GM18502 (cell line): Measurements from ENCODE around the gene RNF214.
A peak's percentile ranks its signal among the peaks of the same experiment; 100 is the strongest.
"Not testable (repeated sequence)": the region's sequence is repeated elsewhere in the genome, so short reads cannot be mapped to it uniquely, and the experiment has no call there.

Experiments used
- ATAC-seq: cut with Tn5 transposase; IDR thresholded peaks from one replicate; pipeline ENCODE4 v1.9.1; 2021; ENCODE audit warnings: mild to moderate bottlenecking; ENCODE audit not compliant: unreplicated experiment, poor library complexity

The RNF214 gene

DNA sequence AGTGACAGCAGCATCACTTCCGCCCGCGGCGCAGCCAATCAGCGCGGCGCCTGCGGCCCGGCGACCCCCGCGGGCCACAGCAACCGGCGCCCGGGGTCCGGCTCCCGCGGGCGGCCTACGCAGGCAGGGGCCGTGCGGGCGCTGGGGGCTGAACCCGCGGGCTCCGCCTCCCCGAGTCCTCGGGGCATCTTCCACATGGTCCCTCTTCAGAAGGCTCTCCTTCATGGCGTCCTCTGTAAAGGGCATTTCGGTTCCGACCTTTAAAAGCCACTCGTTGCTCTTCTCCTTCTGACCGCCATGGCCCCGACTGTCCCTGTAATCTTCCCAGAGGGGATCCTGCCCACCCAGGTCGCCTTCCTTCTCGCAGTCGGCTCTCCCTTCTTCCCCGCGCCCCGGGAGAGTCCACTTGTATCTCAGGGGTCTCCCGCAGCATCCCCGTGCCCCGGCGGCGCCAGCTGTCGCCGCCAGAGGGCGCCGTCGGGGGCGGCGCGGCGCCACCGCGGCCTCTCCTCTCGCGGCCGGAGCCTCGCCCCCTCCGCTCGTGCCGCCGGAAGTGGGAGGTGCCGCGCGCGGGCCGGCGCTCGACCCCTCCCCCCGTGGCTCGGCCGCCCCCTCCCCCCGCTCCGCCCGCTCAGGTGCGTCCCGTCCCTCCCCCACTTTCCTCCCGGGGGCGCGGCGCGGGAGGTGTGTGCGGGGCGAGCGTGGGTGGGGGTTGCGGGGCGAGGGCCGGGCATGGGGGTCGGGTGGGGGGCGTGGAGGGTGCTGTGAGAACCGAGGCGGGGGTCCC is at the start of gene RNF214:
Gene RNF214, plus strand, starts transcription at position 580 of the 787 bp plus-strand sequence. CDS start 1,602 bp downstream, outside the sequence.
- ATAC-seq = peak; percentile 77

- ATAC-seq = not testable (repeated sequence)
These were observed 49.3 kb upstream of the RNF214 start for GRCh38 chr11:117183178-117183577.

DNA sequence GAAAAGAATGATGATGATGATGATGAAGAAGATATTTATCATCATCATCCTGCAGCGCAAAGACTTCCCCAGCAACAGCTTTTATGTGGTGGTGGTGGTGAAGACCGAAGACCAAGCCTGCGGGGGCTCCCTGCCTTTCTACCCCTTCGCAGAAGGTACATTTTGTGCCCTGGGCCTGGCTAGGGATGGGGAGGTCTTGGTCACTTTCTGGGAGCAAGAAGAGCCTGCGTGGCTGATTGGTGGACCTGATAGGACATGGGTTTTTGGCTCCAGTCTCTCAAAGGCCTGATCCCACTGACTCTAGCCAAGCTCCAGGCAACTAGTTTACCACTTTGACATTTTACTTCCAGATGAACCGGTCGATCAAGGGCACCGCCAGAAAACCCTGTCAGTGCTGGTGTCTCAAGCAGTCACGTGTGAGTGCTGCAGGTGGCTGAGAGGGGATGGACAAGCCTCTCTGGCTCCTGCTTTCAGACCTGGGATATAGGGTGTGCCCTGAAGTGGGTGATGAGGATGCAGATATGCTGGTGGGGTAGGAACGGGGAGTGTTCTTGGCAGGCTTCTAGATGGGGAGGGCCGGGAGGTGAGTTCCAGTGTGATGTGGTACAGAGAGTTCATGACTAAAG is 48.6 kb upstream of the RNF214 start:
- ATAC-seq = no peak

DNA sequence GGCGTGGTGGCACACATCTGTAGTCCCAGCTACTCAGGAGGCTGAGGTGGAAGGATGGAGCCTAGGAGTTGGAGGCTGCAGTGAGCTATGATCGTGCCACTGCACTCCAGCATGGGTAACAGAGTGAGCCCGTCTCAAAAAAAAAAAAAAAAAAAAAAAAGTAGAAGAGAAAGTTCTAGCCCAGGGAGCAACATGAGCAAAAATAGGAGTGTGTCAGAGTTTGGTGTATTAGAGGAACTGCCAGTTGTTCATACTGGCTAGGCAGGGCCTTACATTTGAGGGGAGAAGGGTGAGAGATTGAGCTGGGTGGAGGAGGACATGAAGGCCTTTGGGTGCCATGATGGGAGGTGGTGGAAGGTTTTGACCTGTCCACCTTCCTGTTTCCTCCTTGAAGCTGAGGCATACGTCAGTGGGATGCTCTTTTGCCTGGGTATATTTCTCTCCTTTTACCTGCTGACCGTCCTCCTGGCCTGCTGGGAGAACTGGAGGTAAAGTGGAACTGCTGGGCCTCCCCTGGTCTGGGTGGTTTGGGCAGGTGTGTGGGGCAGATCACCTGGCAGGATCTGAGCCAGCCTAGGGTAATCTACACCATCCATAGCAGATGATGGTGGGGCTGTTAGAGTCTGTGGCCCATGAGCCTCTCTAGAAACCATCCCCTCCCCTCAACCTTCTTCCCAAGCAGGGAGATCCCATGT is 46.6 kb upstream of the RNF214 start:
- ATAC-seq = peak; percentile 54

DNA sequence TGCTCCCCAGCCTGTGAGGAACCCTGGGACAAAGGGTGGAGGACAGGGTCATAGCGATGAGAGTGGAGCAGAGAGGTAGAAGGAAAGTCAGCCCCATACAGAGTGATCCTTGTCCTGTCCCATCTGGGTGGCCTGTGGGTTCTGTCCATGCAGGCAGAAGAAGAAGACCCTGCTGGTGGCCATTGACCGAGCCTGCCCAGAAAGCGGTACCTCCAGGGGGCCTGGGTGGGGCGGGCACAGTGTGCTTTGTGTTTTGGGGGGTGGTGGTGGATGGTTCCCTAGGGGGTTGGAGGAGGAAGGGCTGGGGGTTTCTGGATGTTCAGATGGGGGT is 46.1 kb upstream of the RNF214 start:
- ATAC-seq = no peak

- ATAC-seq = no peak
These were observed 45.5 kb upstream of the RNF214 start for GRCh38 chr11:117187007-117187406.

DNA sequence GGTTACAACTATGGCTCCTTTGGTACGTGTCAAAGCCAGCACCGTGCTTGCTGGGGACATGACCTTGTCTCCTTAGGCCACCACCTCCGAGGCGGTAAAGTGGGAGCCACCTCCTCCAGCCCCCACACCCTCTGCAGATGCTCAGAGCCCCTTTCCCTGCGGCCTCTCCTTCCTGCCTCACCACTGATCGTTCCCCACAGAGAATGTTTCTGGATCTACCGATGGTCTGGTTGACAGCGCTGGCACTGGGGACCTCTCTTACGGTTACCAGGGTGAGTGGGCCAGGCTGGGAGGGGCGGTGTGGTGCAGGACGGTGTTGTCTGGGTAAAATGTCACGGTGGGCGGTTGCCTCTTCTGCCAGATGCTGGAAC is 45.1 kb upstream of the RNF214 start:
- no peak for ATAC-seq

DNA sequence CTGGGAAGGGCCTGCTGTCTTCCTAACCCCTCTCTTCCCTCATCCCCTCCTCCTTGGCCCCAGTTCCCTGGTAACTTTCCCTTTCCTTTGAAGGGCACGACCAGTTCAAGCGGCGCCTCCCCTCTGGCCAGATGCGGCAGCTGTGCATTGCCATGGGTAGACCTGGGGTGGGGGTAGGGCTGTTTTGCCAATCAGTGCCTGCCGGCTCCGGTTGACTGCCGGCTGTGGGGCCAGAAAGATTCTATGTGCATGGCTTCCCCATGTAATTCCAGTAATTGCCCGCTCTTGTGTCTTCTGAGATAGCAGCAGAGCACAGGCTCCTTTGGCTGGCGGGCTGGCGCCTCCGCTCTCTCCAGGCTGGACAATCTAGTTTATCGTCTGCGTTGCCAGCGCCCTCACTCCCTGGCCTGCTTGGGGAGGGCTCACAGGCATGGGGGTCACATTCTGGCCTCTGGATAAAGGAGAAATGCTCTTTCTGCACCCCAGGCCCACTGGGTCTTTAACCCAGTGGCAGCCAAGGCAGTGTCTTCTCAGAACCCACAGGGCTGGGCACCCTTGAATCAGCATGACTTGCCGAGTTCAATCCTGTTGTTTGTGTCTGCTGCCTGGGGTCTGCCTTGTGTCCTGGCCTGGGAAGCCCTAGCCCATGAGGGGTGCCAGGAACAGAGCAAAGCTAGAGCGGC is 44.5 kb upstream of the RNF214 start:
- no peak for ATAC-seq

DNA sequence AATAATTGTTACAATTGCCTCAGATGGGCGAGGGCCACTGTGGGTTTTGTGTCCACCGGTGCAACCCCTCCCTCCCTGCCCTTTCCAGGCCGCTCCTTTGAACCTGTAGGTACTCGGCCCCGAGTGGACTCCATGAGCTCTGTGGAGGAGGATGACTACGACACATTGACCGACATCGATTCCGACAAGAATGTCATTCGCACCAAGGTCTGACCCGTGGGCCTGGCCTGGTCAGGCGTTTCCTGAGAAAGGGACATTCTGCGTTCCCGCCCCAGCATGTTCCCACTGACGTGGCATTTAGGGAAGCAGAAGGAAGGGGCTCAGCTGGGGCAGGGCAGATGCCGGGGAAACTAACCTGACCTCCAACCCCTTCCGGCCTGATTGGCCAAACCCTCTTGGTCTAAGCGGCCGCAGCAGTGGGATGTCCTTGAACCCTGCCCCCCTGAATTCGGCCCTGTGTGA is 43.8 kb upstream of the RNF214 start:
- ATAC-seq = no peak

GRCh38 chr11:117189191-117189940 is 43.1 kb upstream of the RNF214 start:
- peak; percentile 64 for ATAC-seq

- ATAC-seq = no peak
These were observed 42.4 kb upstream of the RNF214 start for GRCh38 chr11:117189941-117190544.

GRCh38 chr11:117191680-117192400 is 40.6 kb upstream of the RNF214 start:
- ATAC-seq = no peak

DNA sequence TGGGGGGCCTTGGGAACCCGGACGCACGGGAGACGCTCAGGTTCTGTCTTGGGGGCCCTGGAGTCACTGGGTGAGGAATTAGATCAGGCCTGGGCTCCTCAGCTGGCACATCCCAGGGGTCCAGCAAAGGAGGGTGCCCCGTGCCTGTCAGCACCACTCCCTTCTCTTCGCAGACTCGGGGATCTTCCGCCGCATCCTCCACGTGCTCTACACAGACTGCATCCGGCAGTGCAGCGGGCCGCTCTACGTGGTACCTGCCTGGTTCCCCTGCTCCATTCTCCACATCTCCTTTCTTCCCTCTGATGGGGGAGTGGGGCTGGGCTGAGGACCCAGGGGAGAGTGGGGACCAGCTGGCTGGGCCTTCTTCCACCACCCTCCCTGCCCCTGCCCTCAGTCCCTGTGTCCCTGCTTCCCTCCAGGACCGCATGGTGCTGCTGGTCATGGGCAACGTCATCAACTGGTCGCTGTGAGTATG is 40.0 kb upstream of the RNF214 start:
- no peak for ATAC-seq

GRCh38 chr11:117193130-117194020 is 39.1 kb upstream of the RNF214 start:
- no peak for ATAC-seq

GRCh38 chr11:117194267-117194666 is 38.2 kb upstream of the RNF214 start:
- no peak for ATAC-seq

DNA sequence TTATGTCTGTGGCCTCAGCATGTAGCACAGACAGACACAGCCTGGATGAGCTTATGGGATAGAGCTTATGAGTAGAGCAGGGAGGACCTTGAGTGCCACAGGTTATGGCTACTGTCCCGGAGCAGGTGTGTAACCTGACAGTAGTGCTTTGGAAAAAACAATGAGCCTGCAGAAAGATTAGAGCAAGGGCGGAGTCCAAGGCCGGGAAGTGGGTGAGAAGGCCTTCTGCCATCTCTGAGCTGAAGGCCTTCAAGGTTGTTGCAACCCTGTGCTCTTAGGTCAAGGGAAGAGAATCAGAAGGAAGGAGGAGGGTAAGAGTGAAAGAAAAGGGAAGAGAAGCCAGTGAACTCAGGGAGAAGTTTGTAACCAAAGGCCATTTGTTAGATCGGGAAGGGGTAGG is 37.2 kb upstream of the RNF214 start:
- no peak for ATAC-seq

DNA sequence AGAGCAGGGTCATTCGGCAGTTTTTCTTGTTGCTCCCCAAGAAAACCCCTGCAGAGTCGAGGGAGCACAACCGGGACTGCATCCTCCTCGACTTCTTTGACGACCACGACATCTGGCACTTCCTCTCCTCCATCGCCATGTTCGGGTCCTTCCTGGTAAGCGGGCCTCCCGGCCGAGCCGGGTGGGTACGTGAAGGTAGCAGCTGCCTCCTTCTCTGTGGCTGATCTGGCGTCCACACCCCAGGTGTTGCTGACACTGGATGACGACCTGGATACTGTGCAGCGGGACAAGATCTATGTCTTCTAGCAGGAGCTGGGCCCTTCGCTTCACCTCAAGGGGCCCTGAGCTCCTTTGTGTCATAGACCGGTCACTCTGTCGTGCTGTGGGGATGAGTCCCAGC is 36.7 kb upstream of the RNF214 start:
- ATAC-seq = no peak

- ATAC-seq = no peak
These were observed 35.5 kb upstream of the RNF214 start for GRCh38 chr11:117197006-117197405.
